ENCODE measurements around the gene FHIT.

FHIT gene

DNA sequence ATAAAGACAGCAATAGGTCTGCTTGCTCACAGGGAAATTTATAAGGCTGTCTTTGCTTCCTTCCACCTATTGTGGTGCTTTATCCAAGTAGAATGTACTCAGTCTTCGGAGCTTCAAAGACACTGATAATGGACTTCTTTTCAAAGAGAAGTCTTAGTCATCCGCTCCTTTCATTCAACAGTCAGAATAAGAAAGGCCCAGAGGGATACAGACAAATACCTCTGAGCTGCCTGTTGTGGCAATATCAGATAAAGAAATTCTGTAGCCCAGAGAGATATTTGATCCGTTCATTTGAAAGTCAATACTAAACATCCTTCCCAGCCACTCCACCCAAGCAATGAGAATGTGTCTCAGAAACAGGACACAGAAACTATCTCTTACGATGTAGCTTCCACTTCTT is 110.0 kb downstream of the FHIT start:
- Histone ChIP-seq H3K4me3 (ENCODE audit: insufficient read length, low read depth) (no peak overlapping the region), H3K27me3 (ENCODE audit: insufficient read depth, insufficient read length) (no peaks in the 10 kb centered on the region), H3K9me3 (ENCODE audit: insufficient read depth, low read length) (peaks cover 28% of the 10 kb centered on the region), H3K36me3 (ENCODE audit: insufficient read depth, insufficient read length, low read length) (no peaks in the 10 kb centered on the region), H3K4me1 (ENCODE audit: insufficient read depth, insufficient read length) (no peaks in the 10 kb centered on the region), H3K9ac (ENCODE audit: insufficient read length, low read depth) (no peak overlapping the region)
- DNase-seq (ENCODE audit: low read depth, low spot score) = peak; percentile 78
- TF ChIP-seq ZNF274 (IDR thresholded peaks at IDR 0.05; ENCODE audit: low read depth, low read length) (no peak), SUZ12 (IDR thresholded peaks at IDR 0.05; ENCODE audit: extremely low read depth, insufficient read depth, insufficient read length) (no peak), YY1 (IDR thresholded peaks at IDR 0.05; ENCODE audit: insufficient read depth, insufficient read length) (no peak)

DNA sequence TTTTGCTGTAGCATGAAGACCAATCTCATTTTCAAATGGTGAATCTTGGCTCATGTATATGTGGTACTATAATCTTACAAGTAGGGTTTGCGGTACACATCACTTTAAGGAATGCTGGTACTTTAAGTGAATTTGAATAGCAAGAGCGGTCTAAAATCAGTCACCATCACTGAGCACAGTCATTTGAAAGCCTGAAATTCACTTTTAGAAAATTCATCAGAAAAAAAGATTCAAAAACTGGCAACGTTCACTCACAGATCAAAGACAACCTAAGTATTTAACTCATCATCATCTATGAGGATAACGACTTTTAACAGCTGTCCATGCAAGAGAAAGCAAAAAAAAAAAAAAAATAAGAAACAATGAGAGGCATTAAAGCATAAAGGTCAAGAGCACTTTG is 111.6 kb downstream of the FHIT start:
- no peak overlapping the region for H3K9ac ChIP-seq (ENCODE audit: insufficient read length, low read depth)
- peaks cover 19% of the 10 kb centered on the region for H3K9me3 ChIP-seq (ENCODE audit: insufficient read depth, low read length)
- no peak for DNase-seq (ENCODE audit: low read depth, low spot score)
- H3K4me1 ChIP-seq (ENCODE audit: insufficient read depth, insufficient read length) = no peaks in the 10 kb centered on the region
- TF ChIP-seq SUZ12 (IDR thresholded peaks at IDR 0.05; ENCODE audit: extremely low read depth, insufficient read depth, insufficient read length) (no peak), YY1 (IDR thresholded peaks at IDR 0.05; ENCODE audit: insufficient read depth, insufficient read length) (no peak), ZNF274 (IDR thresholded peaks at IDR 0.05; ENCODE audit: low read depth, low read length) (no peak)
- no peak overlapping the region for H3K4me3 ChIP-seq (ENCODE audit: insufficient read length, low read depth)
- no peaks in the 10 kb centered on the region for H3K36me3 ChIP-seq (ENCODE audit: insufficient read depth, insufficient read length, low read length)
- no peaks in the 10 kb centered on the region for H3K27me3 ChIP-seq (ENCODE audit: insufficient read depth, insufficient read length)

DNA sequence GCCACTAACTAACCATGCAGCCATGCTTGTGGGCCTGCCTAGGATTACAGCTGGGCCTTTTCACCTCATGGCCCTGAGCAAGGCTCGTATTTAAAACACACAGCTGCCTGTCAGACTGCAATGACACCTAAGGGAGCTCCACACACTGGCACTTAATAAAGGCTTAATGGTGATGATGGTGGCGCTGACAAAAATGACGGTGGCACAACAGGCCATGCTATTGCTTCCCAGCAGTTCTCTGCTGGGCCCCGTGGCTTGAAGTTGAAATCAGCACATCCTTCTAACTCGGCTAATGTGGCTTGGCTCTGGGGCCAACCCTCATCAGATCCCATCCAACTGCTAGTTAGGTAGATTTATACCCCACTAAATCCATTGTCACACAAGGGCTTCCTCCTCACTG is 112.9 kb downstream of the FHIT start:
- DNase-seq (ENCODE audit: low read depth, low spot score) = no peak
- H3K36me3 ChIP-seq (ENCODE audit: insufficient read depth, insufficient read length, low read length) = no peaks in the 10 kb centered on the region
- no peaks in the 10 kb centered on the region for H3K27me3 ChIP-seq (ENCODE audit: insufficient read depth, insufficient read length)
- H3K4me3 ChIP-seq (ENCODE audit: insufficient read length, low read depth) = no peak overlapping the region
- H3K9ac ChIP-seq (ENCODE audit: insufficient read length, low read depth) = no peak overlapping the region
- TF ChIP-seq ZNF274 (IDR thresholded peaks at IDR 0.05; ENCODE audit: low read depth, low read length) (no peak), YY1 (IDR thresholded peaks at IDR 0.05; ENCODE audit: insufficient read depth, insufficient read length) (no peak)
- peaks cover 19% of the 10 kb centered on the region for H3K9me3 ChIP-seq (ENCODE audit: insufficient read depth, low read length)
- H3K4me1 ChIP-seq (ENCODE audit: insufficient read depth, insufficient read length) = no peaks in the 10 kb centered on the region

DNA sequence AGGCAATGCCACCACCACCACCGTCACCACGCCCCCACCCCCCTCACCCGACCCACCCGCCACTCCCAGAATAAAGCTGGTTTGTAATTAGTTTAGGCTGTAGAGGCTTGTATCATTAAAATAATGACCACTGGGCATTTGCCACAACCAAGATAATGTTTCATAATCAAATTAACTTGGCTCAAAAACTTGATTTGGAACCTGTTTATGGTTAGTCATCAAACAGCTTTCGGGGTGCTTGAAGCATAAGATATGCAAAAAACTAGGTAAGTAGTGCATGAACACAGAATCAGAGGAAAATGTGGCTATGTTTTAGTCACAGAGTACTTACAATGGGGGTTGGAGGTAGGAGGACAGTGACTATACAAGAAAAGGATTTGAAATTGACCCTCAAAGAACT is 115.1 kb downstream of the FHIT start:
- no peaks in the 10 kb centered on the region for H3K27me3 ChIP-seq (ENCODE audit: insufficient read depth, insufficient read length)
- TF ChIP-seq ZNF274 (IDR thresholded peaks at IDR 0.05; ENCODE audit: low read depth, low read length) (no peak), YY1 (IDR thresholded peaks at IDR 0.05; ENCODE audit: insufficient read depth, insufficient read length) (no peak), SUZ12 (IDR thresholded peaks at IDR 0.05; ENCODE audit: extremely low read depth, insufficient read depth, insufficient read length) (no peak)
- H3K4me3 ChIP-seq (ENCODE audit: insufficient read length, low read depth) = no peak overlapping the region
- H3K9ac ChIP-seq (ENCODE audit: insufficient read length, low read depth) = no peak overlapping the region
- H3K36me3 ChIP-seq (ENCODE audit: insufficient read depth, insufficient read length, low read length) = no peaks in the 10 kb centered on the region
- peaks cover 19% of the 10 kb centered on the region for H3K9me3 ChIP-seq (ENCODE audit: insufficient read depth, low read length)
- H3K4me1 ChIP-seq (ENCODE audit: insufficient read depth, insufficient read length) = no peaks in the 10 kb centered on the region
- DNase-seq (ENCODE audit: low read depth, low spot score) = no peak

DNA sequence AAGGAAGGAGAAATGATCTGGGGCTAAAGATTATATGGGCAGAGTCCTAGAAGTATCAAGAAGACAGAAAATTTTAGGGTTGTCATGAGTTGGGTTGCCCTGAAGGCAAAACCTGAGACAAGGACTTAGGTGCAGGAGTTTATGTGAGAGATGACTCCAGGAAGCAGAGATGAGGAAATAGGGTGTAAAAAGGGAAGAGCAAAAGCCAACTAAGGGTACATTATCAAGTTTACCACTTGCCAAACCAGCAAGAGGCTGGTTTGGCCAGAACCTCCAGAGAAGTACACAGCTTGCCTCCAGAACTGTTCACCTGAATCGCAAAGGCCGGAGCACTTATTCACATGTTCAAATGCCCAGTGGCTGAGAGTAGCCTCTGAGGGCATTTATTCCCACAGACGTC is 116.7 kb downstream of the FHIT start:
- H3K27me3 ChIP-seq (ENCODE audit: insufficient read depth, insufficient read length) = no peaks in the 10 kb centered on the region
- no peak for TF ChIP-seq SUZ12 (IDR thresholded peaks at IDR 0.05; ENCODE audit: extremely low read depth, insufficient read depth, insufficient read length)
- TF ChIP-seq YY1 (IDR thresholded peaks at IDR 0.05; ENCODE audit: insufficient read depth, insufficient read length) = no peak
- no peak for TF ChIP-seq ZNF274 (IDR thresholded peaks at IDR 0.05; ENCODE audit: low read depth, low read length)
- H3K36me3 ChIP-seq (ENCODE audit: insufficient read depth, insufficient read length, low read length) = no peaks in the 10 kb centered on the region
- peaks cover 8% of the 10 kb centered on the region; the same call in 1 of the 2 replicates for H3K9me3 ChIP-seq (ENCODE audit: insufficient read depth, low read length)
- H3K9ac ChIP-seq (ENCODE audit: insufficient read length, low read depth) = no peak overlapping the region
- no peaks in the 10 kb centered on the region for H3K4me1 ChIP-seq (ENCODE audit: insufficient read depth, insufficient read length)
- H3K4me3 ChIP-seq (ENCODE audit: insufficient read length, low read depth) = no peak overlapping the region
- no peak for DNase-seq (ENCODE audit: low read depth, low spot score)

DNA sequence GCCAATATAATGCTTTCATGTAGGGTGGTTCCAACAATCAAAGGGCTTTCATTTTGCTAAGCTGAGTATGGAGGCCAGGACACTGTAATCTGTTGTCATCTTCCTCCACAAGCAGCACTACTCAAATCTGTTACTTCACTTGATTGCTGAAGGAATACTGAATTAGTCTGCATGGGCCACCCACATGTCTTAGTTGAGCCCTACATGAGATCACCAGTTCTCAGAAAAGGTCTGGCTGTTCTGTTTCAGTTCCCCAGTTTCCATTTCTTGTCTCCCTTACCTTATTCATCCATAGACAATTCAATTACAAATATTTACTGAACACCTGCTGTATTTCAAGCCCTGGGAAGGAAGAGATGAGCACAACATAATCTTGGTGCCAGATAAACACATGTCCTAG is 119.2 kb downstream of the FHIT start:
- Histone ChIP-seq H3K27me3 (ENCODE audit: insufficient read depth, insufficient read length) (no peaks in the 10 kb centered on the region), H3K4me3 (ENCODE audit: insufficient read length, low read depth) (no peak overlapping the region), H3K9ac (ENCODE audit: insufficient read length, low read depth) (no peak overlapping the region), H3K4me1 (ENCODE audit: insufficient read depth, insufficient read length) (no peaks in the 10 kb centered on the region), H3K9me3 (ENCODE audit: insufficient read depth, low read length) (no peaks in the 10 kb centered on the region), H3K36me3 (ENCODE audit: insufficient read depth, insufficient read length, low read length) (no peaks in the 10 kb centered on the region)
- DNase-seq (ENCODE audit: low read depth, low spot score) = no peak
- TF ChIP-seq SUZ12 (IDR thresholded peaks at IDR 0.05; ENCODE audit: extremely low read depth, insufficient read depth, insufficient read length) = no peak

DNA sequence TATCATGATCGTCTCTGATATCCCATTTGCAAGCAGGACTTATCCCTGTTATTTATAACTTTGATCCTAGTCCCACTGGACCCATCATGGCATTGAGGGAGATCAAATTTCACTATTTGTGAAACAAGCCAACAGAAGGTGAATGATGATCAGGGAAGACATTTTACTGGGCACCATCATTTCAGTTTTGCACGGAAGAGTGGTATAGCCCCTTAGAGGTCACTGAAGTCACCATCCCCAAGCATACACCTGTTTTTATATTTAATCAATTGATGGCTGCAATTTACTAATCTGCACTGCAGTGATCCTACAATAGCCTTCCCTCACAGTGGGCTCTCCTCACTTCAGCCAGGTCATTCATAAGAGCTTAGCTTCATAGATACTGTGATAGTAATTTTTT is 132.4 kb downstream of the FHIT start:
- H3K36me3 ChIP-seq (ENCODE audit: insufficient read depth, insufficient read length, low read length) = no peaks in the 10 kb centered on the region
- H3K9ac ChIP-seq (ENCODE audit: insufficient read length, low read depth) = no peak overlapping the region
- no peak for TF ChIP-seq ZNF274 (IDR thresholded peaks at IDR 0.05; ENCODE audit: low read depth, low read length)
- no peak for TF ChIP-seq SUZ12 (IDR thresholded peaks at IDR 0.05; ENCODE audit: extremely low read depth, insufficient read depth, insufficient read length)
- no peak for TF ChIP-seq YY1 (IDR thresholded peaks at IDR 0.05; ENCODE audit: insufficient read depth, insufficient read length)
- no peaks in the 10 kb centered on the region for H3K4me1 ChIP-seq (ENCODE audit: insufficient read depth, insufficient read length)
- no peak overlapping the region for H3K4me3 ChIP-seq (ENCODE audit: insufficient read length, low read depth)
- no peaks in the 10 kb centered on the region for H3K9me3 ChIP-seq (ENCODE audit: insufficient read depth, low read length)
- no peaks in the 10 kb centered on the region for H3K27me3 ChIP-seq (ENCODE audit: insufficient read depth, insufficient read length)
- no peak for DNase-seq (ENCODE audit: low read depth, low spot score)
